ENCODE data around the gene GNPAT. TPM values are rescaled to one million over a fixed set of nuclear protein-coding genes. Genes with fewer than 3 reads are reported as not detected.

The GNPAT gene
- total RNA-seq = 10 to 100 TPM; 34.5 to 38.6 TPM
- polyA plus RNA-seq = 10 to 100 TPM; 23.3 to 34.7 (median 27.3) TPM
- 42.2 to 86.8 (median 84.2) reads per million in 6 experiments for total RNA-seq

DNA sequence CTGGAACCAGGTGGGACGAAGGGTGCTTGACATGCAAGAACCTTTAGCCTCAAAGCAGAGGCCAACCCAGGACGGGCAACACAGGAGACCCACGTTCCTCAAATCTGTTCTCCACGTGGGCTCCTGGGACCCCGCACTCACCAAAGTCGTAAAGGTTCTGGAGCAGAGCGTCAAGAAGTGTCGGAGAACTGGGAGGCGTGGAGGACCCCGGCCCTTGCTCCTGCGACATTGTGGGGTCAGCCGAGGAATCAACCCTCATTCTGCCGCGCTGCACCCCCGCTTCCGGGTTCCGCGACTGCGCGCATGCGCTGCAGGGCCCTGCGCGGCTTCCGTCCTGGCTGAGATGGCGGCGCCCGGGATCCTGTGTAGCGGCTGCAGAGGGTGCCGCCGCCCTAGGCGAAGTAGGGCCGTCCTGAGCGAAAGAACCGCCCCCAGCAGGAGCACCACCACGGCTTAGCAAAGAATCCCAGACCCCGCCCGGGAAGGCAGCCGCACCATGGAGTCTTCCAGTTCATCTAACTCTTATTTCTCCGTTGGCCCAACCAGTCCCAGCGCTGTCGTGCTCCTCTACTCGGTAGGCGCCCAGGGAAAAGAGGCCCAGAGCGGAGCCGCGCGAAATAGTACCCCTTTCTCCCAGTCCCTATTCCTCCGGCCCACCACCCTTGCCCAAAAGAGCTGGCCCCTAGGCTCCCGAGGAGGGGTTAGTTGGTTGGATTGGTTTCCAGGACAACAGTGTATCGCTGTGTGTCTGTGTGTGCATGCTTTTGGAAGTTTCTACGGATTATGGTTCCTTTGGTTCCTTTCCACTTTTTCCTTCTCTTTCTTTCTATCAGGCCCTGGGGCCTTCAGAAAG is at the start of gene GNPAT:
GNPAT (plus strand) TSS at position 330 of the 853 bp plus-strand sequence; CDS start at position 497, 167 bp downstream.
- peak; percentile 96 to 97 for ATAC-seq
- peaks cover 0 to 1% (median 0%) of the 10 kb centered on the region in 5 donors for H3K27me3 Mint-ChIP-seq
- POLR2A ChIA-PET = interaction anchor here (0.9 to 1.7 kb wide), 5 partner anchors 10 to 262 kb away, joined by 3 to 8 read pairs (median 4); partner anchors contain the start of genes ARV1, EXOC8, SPRTN and TTC13
- peak within 1 kb of the TSS; percentile 95 to 99 (median 98) for H3K27ac Mint-ChIP-seq
- DNase-seq = peak; percentile 84 to 95 (median 92)
- peaks cover 34 to 82% (median 78%) of the 10 kb centered on the region in 4 donors for H3K4me1 Mint-ChIP-seq
- peaks cover 8 to 33% (median 19%) of the 10 kb centered on the region in 3 donors for H3K36me3 Mint-ChIP-seq
- H3K4me3 Mint-ChIP-seq = peak within 1 kb of the TSS; percentile 92 to 99 (median 97)
- H3K9me3 Mint-ChIP-seq = no peaks in the 10 kb centered on the region

DNA sequence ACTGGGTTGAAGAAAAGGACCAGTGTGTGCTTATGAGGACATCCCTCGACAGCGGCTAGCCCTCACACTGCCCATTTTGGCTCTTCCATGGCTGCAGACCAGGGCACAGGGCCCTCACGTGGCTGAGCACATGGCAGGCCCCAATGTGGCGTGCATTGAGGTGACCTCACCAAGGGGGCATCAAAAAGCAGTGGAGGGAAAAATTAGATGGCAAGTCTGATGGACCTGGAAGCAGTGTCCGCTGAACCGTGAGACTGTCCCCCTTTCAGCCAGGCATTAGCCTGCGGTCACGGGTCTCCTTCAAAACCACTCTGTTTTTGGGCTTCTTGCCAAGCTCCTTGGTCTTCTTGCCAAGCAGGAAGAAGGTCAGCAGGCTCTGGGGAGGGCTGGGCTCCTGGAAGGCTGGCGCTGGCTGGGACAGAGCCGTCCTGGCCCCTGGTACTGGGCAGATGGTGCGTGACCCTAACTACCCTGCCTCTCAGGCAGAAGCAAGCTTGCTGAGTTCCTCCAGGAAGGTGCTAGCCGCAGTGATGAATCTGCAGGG is 48.3 kb upstream of the GNPAT start:
- Mint-ChIP-seq H3K27ac (no peak overlapping the region), H3K36me3 (no peaks in the 10 kb centered on the region), H3K4me1 (no peaks in the 10 kb centered on the region), H3K4me3 (no peak overlapping the region), H3K9me3 (peaks cover 0 to 7% (median 0%) of the 10 kb centered on the region in 9 donors), H3K27me3 (peaks cover 6 to 28% (median 23%) of the 10 kb centered on the region in 5 donors)
- DNase-seq (no peak), ATAC-seq (no peak)
- POLR2A ChIA-PET = no interaction called here

DNA sequence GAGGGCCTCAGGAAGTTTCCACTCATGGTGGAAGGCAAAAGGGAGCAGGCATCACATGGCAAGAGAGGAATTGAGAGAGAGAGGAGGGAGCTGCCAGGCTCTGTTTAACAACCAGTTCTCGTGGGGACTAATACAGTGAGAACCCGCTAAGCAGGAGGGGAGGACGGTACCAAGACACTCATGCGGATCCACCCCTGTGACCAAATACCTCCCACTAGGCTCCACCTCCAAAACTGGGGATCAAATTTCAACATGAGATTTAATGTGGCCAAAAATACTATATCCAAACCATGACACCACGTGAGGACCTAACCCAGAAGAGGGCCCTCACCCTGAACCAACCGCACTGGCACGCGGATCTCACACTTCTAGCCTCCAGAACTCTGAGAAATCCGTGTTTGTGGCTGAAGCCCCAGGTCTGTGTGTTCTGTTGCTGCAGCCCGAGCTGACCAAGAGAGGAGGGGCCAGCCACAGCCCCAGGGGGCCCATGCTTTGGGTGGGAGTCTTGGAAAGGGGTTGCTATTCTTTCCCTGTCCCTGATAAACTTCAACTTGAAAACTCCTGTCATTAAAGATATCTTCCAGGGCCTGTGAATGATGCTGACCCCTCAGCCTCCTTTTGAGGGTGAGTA is 47.2 kb upstream of the GNPAT start:
- H3K9me3 Mint-ChIP-seq = peaks cover 0 to 7% (median 0%) of the 10 kb centered on the region in 9 donors
- no peak overlapping the region for H3K4me3 Mint-ChIP-seq
- ATAC-seq = no peak
- H3K4me1 Mint-ChIP-seq = no peaks in the 10 kb centered on the region
- POLR2A ChIA-PET = no interaction called here
- DNase-seq = no peak
- peaks cover 4 to 17% (median 16%) of the 10 kb centered on the region in 5 donors for H3K27me3 Mint-ChIP-seq
- peak overlapping the region in 1 of 10 donors; percentile 33 for H3K27ac Mint-ChIP-seq
- H3K36me3 Mint-ChIP-seq = no peaks in the 10 kb centered on the region

DNA sequence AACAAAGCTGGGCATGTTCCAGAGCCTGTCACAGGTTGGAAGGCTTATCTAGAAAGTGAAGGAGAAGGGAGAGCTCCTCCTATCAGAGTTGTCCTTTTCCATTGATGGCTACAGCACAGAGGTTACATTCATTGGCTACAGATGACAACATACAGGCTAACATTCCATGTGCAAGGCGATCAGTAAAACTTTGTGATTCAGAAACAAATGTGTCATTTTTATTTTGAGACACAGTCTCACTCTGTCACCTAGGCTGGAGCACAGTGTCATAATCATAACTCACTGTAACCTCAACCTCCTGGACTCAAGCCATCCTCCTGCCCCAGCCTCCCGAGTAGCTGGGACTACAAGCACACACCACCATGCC is 46.6 kb upstream of the GNPAT start:
- peaks cover 0 to 5% (median 0%) of the 10 kb centered on the region in 9 donors for H3K9me3 Mint-ChIP-seq
- H3K4me3 Mint-ChIP-seq = no peak overlapping the region
- H3K36me3 Mint-ChIP-seq = no peaks in the 10 kb centered on the region
- no peak for DNase-seq
- H3K27ac Mint-ChIP-seq = no peak overlapping the region
- POLR2A ChIA-PET = no interaction called here
- H3K27me3 Mint-ChIP-seq = peaks cover 0 to 16% (median 11%) of the 10 kb centered on the region in 5 donors
- ATAC-seq = no peak
- H3K4me1 Mint-ChIP-seq = no peaks in the 10 kb centered on the region

DNA sequence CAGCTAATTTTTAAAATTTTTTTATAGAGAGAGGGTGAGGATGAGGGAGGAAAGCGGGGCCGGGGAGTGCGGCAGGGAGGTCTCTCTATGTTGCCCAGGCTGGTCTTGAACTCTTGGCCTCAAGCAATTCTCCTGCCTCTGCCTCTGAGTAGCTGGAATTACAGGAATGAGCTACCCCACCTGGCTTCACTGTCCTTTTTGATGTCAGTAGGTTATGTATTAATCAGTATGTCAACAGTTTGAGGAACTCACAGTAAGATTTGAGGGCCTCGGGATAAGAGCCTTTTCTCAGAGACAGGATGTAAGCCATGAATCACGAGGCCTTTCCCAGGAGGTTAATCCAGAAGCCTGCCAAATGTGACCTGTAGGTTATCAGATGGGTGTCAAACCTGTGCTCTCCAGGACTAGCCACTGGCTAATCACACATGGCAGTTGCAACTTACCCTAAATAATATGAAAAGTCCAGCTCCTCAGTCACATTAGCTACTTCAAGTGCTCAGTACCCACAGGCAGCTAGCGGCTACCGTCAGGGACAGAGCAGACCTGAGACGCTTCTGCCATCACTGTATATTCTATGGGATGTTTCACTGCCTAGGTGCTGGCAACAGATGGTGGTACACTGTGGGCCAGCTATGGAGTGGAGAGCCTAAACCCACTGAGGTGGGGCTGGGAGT is 46.0 kb upstream of the GNPAT start:
- ATAC-seq (no peak), DNase-seq (no peak)
- Mint-ChIP-seq H3K4me1 (no peaks in the 10 kb centered on the region), H3K4me3 (no peak overlapping the region), H3K9me3 (no peaks in the 10 kb centered on the region), H3K27ac (no peak overlapping the region), H3K36me3 (no peaks in the 10 kb centered on the region), H3K27me3 (peaks cover 0 to 16% (median 11%) of the 10 kb centered on the region in 5 donors)
- POLR2A ChIA-PET = no interaction called here

DNA sequence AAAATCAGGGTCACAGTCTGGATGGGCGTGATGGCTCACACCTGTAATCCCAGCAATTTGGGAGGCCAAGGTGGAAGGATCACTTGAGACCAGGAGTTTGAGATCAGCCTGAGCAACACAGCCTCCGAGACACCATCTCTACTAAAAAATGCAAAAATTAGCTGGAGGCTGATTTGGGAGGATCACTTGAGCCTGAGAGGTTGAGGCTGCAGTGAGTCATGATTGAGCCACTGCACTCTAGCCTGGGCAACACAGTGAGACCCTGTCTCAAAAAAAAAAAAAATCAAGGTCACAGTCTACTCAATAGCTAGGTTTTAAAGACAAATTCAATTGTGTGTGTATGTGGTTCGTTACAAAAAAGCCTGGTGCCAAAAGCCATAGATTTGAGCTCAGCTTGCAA is 44.7 kb upstream of the GNPAT start:
- H3K36me3 Mint-ChIP-seq = no peaks in the 10 kb centered on the region

DNA sequence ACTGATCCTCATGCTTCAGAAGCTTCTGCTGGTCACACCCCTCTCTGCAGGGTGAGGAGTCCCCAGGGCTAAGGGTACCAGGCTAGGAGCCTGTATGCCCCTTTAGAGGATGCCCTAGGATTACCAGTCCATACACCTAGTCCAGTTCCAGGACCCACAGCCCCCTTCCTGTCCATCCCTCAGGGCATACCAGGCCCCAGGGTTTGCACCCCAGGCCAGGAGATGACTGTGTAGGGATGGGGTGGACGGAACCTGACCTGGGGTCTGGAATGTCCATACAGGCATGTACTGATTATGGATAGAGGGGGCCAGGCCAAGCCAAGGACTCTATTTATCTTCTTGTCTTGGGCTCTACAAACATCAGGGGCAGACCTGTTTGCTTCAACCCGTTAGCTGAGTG is 44.3 kb upstream of the GNPAT start:
- POLR2A ChIA-PET = no interaction called here
- H3K4me3 Mint-ChIP-seq = no peak overlapping the region
- no peaks in the 10 kb centered on the region for H3K9me3 Mint-ChIP-seq

More for the DNA sequence above, 44.7 kb upstream of the GNPAT start:
- no peak overlapping the region for H3K4me3 Mint-ChIP-seq
- no peaks in the 10 kb centered on the region for H3K9me3 Mint-ChIP-seq
- ATAC-seq (no peak), DNase-seq (no peak)
- H3K27ac Mint-ChIP-seq = no peak overlapping the region
- peaks cover 3 to 14% (median 8%) of the 10 kb centered on the region in 5 donors for H3K27me3 Mint-ChIP-seq
- no peaks in the 10 kb centered on the region for H3K4me1 Mint-ChIP-seq
- POLR2A ChIA-PET = no interaction called here

DNA sequence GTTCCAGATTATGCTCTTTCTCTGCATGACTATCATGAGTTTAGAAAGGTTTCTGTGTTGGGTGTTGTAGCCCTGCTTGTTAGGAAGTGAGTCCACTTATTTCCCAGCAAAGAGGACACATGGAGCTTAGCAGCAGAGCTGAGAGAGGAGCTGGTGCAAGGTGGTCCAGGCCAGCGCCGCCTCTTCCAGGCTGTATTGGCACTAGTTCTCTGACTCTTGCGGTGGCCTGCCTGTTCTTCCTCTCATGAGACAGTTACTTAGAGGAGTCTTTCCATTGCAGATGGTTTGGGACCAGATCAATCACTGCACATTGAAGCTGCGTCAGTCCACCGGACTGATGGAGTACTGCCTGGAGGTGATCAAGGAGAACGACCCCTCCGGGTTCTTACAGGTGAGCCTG is 41.1 kb upstream of the GNPAT start:
- no peaks in the 10 kb centered on the region for H3K36me3 Mint-ChIP-seq
- H3K27ac Mint-ChIP-seq = no peak overlapping the region
- POLR2A ChIA-PET = no interaction called here
- ATAC-seq (no peak), DNase-seq (no peak)
- H3K9me3 Mint-ChIP-seq = no peaks in the 10 kb centered on the region
- H3K27me3 Mint-ChIP-seq = peaks cover 5 to 17% (median 12%) of the 10 kb centered on the region in 5 donors
- peaks cover 2 to 14% (median 7%) of the 10 kb centered on the region in 4 donors for H3K4me1 Mint-ChIP-seq
- no peak overlapping the region for H3K4me3 Mint-ChIP-seq

More for the DNA sequence above, 44.3 kb upstream of the GNPAT start:
- DNase-seq = no peak
- H3K36me3 Mint-ChIP-seq = no peaks in the 10 kb centered on the region
- H3K27ac Mint-ChIP-seq = no peak overlapping the region
- peaks cover under 1 to 4% (median 2%) of the 10 kb centered on the region in 4 donors for H3K4me1 Mint-ChIP-seq
- ATAC-seq = no peak
- H3K27me3 Mint-ChIP-seq = peaks cover 4 to 17% (median 7%) of the 10 kb centered on the region in 5 donors

DNA sequence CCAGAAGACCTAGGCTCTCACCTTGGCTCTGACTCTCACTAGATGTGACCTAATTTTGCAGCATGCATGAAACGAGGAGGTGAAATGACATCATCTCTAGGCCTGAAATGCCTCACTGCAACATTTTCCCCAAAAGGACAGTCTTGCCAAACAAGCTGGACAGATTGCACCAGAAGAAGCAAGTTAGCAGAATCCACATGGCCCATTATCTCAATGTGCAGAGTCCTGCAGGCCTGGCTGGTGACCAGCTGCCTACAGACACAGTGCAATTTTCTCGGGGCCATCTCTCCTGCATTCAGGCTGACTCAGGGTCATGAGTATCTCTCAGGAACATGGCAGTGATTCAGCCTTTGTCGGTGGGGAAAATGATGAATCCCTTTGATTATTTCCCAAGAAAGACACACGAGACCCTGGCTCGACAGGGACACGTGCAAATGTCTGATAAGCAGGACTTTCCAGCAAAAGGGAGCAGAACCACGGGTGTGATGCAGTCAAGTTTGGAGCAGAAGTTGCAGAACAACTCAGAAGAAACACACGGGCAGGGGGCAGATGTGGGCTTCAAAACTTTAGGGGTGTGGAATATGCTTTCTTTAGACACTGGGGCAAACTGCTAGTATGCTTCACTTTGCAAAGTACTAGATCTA is 40.5 kb upstream of the GNPAT start:
- POLR2A ChIA-PET = no interaction called here
- Mint-ChIP-seq H3K27ac (no peak overlapping the region), H3K36me3 (no peaks in the 10 kb centered on the region), H3K27me3 (peaks cover 5 to 17% (median 13%) of the 10 kb centered on the region in 5 donors), H3K4me1 (peaks cover 2 to 14% (median 7%) of the 10 kb centered on the region in 4 donors), H3K4me3 (no peak overlapping the region), H3K9me3 (no peaks in the 10 kb centered on the region)
- ATAC-seq = no peak
- DNase-seq = peak in 1 of 10 donors; percentile 4

DNA sequence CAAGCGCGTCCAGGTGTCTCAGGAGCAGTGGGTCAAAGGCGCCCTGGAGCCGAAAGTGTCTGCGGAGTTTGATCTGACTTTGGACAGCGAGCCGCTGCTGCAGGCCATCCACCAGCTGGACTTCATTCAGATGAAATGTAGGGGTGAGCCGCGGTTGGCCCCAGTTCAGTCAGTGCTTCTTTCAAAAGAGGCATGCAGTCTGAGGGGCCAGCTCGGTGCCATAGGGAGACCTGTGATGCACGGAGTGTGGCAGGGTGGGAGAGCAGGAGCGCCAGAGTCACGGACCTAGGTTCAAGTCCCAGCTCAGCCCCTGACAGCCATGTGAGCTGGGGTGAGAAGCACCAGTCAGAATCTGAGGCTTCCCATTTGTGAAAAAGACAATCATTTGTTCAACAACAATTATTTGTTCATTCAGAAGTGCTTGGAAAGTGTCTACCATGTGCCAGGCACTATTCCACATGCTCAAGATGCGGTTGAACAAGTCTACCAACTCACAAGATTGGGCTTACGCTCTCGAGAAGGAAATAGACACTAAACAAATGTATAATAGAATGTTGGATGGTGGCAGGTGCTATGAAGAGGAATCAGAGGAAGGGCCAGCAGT is 39.5 kb upstream of the GNPAT start:
- POLR2A ChIA-PET = no interaction called here
- H3K4me3 Mint-ChIP-seq = no peak overlapping the region
- peak overlapping the region in 2 of 10 donors; percentile 2 to 48 for H3K27ac Mint-ChIP-seq

DNA sequence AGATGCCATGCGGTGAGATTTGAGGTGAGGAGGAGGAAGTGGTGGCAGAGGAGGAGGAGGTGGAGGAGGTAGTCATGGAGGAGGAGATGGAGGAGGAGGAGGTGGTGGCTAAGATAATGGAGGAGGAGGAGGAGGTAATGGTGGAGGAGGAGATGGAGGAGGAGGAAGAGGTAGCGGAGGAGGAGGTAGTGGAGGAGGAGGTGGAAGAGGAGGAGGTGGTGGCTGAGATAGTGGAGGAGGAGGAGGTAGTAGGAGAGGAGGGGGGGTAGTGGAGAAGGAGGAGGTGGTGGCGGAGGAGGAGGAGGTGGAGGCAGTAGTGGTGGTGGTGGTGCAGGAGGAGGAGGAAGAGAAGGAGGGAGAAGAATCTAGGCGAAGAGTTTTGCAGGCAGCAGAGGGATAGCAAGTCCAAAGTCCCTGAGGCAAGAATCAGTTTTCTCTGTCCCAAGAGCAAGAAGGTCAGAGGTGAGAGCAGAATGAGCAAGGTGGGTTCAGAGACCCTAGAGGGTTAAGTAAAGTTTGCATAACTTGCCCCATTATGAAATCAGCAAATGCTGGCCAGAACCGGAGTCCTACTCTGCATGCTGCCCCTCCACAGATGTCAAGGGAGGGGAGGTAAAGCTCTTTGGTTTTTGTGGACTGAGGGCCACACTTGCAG is 38.9 kb upstream of the GNPAT start:
- DNase-seq = peak in 1 of 10 donors; percentile 45
- H3K4me1 Mint-ChIP-seq = peaks cover 2 to 14% (median 7%) of the 10 kb centered on the region in 4 donors
- H3K27me3 Mint-ChIP-seq = peaks cover 5 to 17% (median 12%) of the 10 kb centered on the region in 5 donors
- H3K4me3 Mint-ChIP-seq = no peak overlapping the region
- H3K36me3 Mint-ChIP-seq = no peaks in the 10 kb centered on the region
- POLR2A ChIA-PET = no interaction called here
- ATAC-seq = no peak
- no peaks in the 10 kb centered on the region for H3K9me3 Mint-ChIP-seq
- H3K27ac Mint-ChIP-seq = peak overlapping the region in 3 of 10 donors; percentile 19 to 48 (median 26)

More for the DNA sequence above, 39.5 kb upstream of the GNPAT start:
- Mint-ChIP-seq H3K36me3 (no peaks in the 10 kb centered on the region), H3K4me1 (peaks cover 2 to 14% (median 7%) of the 10 kb centered on the region in 4 donors), H3K27me3 (peaks cover 5 to 17% (median 13%) of the 10 kb centered on the region in 5 donors), H3K9me3 (no peaks in the 10 kb centered on the region)
- ATAC-seq = no peak
- DNase-seq = peak in 1 of 10 donors; percentile 34
